Measurements from ENCODE around the gene NSMF. TPM values are rescaled to one million over a fixed set of nuclear protein-coding genes. Genes with fewer than 3 reads are reported as not detected.

NSMF gene
- total RNA-seq, 1 donor from 2014 or later: 35.1 TPM

- no peak for TF ChIP-seq POLR2A (IDR thresholded peaks at IDR 0.05)
- TF ChIP-seq POLR2AphosphoS5 (IDR thresholded peaks at IDR 0.05; ENCODE audit: insufficient read depth in 1 of 2, low read depth in 1 of 2): no peak
- TF ChIP-seq CTCF (IDR thresholded peaks at IDR 0.05): no peak
- intact Hi-C loops (cut with DNase I): no loop called here
- Histone ChIP-seq H3K27ac (no peak overlapping the region), H3K4me1 (no peaks in the 10 kb centered on the region), H3K27me3 (no peaks in the 10 kb centered on the region), H3K4me3 (no peak overlapping the region), H3K36me3 (no peaks in the 10 kb centered on the region), H3K9me3 (no peaks in the 10 kb centered on the region)
- DNase-seq (ENCODE audit: extremely low spot score in 2 of 2): no peak
Measured at GRCh38 chr9:137491735-137492432, 32.8 kb upstream of the NSMF start.

GRCh38 chr9:137490532-137491186 is 31.5 kb upstream of the NSMF start:
- TF ChIP-seq POLR2AphosphoS5 (IDR thresholded peaks at IDR 0.05; ENCODE audit: insufficient read depth in 1 of 2, low read depth in 1 of 2) (no peak), POLR2A (IDR thresholded peaks at IDR 0.05) (no peak), CTCF (IDR thresholded peaks at IDR 0.05) (no peak)
- Histone ChIP-seq H3K27ac (no peak overlapping the region), H3K27me3 (no peaks in the 10 kb centered on the region), H3K4me1 (no peaks in the 10 kb centered on the region), H3K36me3 (no peaks in the 10 kb centered on the region), H3K9me3 (no peaks in the 10 kb centered on the region), H3K4me3 (no peak overlapping the region)
- intact Hi-C loops (cut with DNase I): no loop called here
- DNase-seq (ENCODE audit: extremely low spot score in 2 of 2): no peak

- H3K36me3 ChIP-seq: no peaks in the 10 kb centered on the region
- no peak overlapping the region for H3K4me3 ChIP-seq
- intact Hi-C loops (cut with DNase I): no loop called here
- H3K27me3 ChIP-seq: no peaks in the 10 kb centered on the region
- H3K27ac ChIP-seq: no peak overlapping the region
- TF ChIP-seq POLR2AphosphoS5 (IDR thresholded peaks at IDR 0.05; ENCODE audit: insufficient read depth in 1 of 2, low read depth in 1 of 2): no peak
- no peak for TF ChIP-seq CTCF (IDR thresholded peaks at IDR 0.05)
- TF ChIP-seq POLR2A (IDR thresholded peaks at IDR 0.05): no peak
- no peaks in the 10 kb centered on the region for H3K4me1 ChIP-seq
- DNase-seq (ENCODE audit: extremely low spot score in 2 of 2): no peak
- no peaks in the 10 kb centered on the region for H3K9me3 ChIP-seq
Measured at GRCh38 chr9:137488906-137489305, 29.8 kb upstream of the NSMF start.

- Histone ChIP-seq H3K9me3 (no peaks in the 10 kb centered on the region), H3K27me3 (no peaks in the 10 kb centered on the region), H3K36me3 (no peaks in the 10 kb centered on the region), H3K4me1 (no peaks in the 10 kb centered on the region), H3K4me3 (no peak overlapping the region), H3K27ac (no peak overlapping the region)
- no peak for TF ChIP-seq POLR2AphosphoS5 (IDR thresholded peaks at IDR 0.05; ENCODE audit: insufficient read depth in 1 of 2, low read depth in 1 of 2)
- no peak for TF ChIP-seq CTCF (IDR thresholded peaks at IDR 0.05)
- TF ChIP-seq POLR2A (IDR thresholded peaks at IDR 0.05): no peak
- no peak for DNase-seq (ENCODE audit: extremely low spot score in 2 of 2)
- intact Hi-C loops (cut with DNase I): no loop called here
Measured at GRCh38 chr9:137488327-137488653, 29.2 kb upstream of the NSMF start.
